Inferior parietal cortex (tissue), 1 donor: ENCODE measurements around the gene MLXIP.
A peak's percentile ranks its signal among the peaks of the same experiment; 100 is the strongest.
"Not testable (repeated sequence)": the region's sequence is repeated elsewhere in the genome, so short reads cannot be mapped to it uniquely, and the experiment has no call there.

Experiments used
- DNase-seq: peaks from one replicate; pipeline ENCODE4 v3.0.0-alpha.2; 2016; ENCODE audit errors: extremely low spot score

The MLXIP gene, protein sequence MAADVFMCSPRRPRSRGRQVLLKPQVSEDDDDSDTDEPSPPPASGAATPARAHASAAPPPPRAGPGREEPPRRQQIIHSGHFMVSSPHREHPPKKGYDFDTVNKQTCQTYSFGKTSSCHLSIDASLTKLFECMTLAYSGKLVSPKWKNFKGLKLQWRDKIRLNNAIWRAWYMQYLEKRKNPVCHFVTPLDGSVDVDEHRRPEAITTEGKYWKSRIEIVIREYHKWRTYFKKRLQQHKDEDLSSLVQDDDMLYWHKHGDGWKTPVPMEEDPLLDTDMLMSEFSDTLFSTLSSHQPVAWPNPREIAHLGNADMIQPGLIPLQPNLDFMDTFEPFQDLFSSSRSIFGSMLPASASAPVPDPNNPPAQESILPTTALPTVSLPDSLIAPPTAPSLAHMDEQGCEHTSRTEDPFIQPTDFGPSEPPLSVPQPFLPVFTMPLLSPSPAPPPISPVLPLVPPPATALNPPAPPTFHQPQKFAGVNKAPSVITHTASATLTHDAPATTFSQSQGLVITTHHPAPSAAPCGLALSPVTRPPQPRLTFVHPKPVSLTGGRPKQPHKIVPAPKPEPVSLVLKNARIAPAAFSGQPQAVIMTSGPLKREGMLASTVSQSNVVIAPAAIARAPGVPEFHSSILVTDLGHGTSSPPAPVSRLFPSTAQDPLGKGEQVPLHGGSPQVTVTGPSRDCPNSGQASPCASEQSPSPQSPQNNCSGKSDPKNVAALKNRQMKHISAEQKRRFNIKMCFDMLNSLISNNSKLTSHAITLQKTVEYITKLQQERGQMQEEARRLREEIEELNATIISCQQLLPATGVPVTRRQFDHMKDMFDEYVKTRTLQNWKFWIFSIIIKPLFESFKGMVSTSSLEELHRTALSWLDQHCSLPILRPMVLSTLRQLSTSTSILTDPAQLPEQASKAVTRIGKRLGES

DNA sequence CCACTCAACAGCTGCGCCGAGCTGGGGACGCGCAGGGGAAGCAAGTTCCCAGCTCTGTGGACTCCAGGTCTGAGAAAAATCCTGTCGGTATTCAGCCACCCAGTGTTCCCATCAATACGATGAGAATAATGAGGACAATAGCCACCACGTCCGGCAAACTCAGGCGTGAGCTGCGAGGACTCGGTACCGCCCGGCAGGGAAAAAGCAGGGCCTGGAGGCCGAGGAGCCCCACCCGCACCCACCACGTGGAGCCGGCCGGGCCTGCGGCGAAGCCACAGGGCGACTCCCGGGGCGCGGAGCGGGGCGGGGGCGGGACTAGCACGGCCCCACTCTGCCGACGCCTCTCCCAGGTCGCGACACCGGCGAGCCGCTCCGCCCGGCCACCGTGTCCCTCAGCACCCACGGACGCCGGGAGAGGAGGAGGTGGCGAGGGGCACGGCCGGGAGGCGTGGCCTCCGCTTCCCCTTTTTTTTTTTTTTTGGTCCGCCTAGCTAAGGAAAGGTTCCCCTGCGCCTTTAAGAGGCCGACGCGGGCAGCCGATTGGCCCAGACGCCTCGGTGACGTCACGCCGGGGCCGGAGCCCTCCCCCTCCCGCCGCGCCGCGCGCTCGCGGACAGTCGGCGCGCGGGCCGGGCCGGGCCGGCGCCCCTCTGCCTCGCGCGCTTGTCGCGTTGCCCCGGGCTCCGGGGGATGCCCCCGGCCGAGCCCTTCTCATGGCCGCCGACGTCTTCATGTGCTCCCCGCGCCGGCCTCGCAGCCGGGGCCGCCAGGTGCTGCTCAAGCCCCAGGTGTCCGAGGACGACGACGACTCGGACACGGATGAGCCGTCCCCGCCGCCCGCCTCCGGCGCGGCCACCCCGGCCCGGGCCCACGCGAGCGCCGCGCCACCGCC, at the start of gene MLXIP:
Gene MLXIP (plus strand): TSS at position 616 of the 892 bp plus-strand sequence. CDS start 98 bp downstream, at position 714.
- peak; percentile 93 for DNase-seq

DNA sequence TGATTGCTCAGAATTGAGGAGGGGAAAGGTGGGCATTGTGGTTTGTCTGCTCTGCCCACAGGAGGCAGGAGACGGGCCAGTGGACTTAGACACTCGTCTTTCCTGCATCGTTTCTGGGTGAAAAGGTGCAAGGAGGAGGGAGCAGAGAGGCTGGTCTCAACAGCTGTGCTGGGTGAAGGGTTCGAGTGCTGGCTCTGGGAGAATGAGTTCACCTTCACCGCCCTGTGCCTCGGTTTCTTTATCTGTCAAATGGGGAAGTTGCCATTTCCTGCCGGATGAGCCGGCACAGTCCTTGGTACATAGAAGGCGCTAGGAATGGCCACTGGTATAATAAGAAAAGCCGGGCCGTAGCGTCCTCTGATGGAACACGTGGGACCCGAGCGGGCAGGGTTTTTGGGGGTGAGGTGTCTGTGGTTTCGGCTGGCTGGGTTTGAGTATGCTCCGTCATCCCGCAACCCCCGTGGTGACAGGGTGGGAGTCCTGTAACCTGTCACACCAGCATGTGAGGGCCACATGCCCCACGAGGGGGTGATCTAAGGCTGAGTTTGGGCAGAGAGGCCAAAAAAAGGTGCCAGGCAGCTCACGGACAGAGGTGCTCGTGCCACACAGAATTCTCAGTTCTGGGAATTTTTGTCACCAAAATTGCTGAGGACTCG, 49.5 kb upstream of the MLXIP start:
- DNase-seq, result no peak

DNA sequence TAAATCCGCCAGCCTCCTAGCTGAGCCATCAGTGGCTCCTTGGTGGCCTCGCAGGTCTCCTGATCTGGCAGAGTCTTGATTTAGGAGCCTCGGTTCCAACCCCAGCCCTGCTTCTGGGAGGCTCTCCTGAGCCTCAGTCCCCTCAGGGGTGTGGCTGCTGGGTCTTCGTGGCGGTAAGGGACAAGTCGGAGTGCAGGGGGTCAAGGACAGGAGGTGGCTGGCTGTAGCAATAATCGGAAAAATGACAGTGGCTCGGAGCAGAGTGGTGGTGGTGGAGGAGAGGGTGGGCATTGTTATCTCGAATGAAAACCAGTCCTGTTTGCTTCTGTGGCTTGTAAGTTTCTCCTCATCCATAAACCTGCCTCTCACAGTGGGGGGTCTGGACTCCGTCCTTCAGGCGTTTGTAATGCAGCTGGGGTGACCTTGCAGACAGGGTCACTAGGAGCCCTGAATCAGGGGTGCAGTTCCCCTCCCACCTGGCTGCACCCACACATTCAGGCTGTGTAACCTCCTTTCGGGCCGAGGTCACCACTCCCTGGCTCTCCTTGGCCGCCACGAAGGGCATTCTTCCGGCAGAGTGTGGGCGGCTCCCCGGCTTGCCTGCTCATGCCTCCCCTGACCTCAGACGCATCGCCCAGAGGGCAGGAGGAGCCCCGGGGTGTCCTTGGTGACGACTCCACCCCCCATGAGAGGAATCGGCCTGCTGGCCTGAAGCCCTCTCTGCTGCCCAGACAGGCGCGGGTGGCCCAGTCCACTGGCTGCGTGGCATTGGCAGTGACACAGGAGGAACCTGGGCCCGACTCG, 48.7 kb upstream of the MLXIP start:
- DNase-seq, result no peak

- no peak for DNase-seq
These were observed 48.0 kb upstream of the MLXIP start for GRCh38 chr12:122030424-122031035.

DNA sequence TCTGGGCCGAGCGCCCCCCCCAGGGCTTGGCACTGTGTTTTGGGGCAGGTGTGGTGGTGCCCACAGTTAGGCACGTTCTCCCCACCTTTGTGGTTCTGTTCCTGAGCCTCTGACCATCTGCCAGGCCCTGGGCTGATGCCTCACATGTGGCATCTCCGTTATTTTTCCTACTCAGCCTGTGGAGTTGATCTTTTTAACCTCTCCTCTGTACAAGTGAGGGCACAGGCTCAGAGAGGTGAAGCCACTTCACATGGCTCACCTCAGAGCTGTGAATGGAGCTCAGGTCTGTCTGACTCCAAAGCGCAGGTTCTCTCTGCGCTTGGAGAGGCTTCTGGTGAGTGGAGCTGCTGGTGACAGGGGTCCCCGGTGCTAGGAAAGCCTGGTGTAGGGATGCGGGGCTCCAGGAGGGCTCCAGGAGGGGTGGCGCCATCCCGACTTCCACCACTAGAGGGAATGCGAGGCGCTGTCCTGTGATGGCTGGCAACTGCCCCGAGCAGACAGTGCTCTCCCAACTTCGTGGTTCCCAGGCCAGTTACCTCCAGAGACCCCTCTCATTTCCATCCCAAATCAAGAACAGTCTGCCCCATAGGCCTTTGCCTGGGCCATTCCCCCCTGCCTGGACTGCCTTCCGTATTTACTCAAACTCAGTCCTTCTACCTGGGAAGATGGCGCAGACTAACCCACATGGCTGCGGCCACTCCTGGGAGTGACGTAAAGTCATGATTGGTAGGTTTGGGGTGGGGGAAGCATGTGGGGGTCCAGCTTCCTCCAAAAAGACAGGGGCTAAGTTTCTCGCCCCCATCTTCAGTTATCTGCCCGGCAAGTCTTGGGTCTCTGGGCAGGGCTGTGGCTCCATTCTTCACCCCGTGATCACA, 47.0 kb upstream of the MLXIP start:
- no peak for DNase-seq

GRCh38 chr12:122032580-122032979, 46.0 kb upstream of the MLXIP start:
- DNase-seq, result no peak

- no peak for DNase-seq
These were observed 43.3 kb upstream of the MLXIP start for GRCh38 chr12:122035292-122035691.

DNA sequence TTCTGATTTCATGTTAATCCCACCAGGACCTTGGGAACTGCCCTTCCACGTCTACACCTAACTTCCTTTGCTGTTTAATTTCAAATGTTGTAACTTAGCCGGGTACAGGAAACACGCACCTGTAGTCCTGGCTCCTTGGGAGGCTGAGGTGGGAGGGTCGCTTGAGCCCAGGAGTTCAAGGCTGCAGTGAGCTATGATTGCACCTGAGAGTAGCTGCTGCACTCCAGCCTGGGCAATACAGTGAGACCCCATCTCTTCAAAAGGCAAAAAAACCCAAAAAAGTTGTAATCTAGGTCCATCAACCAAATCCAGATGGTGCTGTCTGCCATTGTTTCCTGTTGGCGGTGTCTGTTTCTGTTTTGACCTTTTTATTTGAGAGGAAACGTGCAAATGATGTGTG, 42.4 kb upstream of the MLXIP start:
- DNase-seq, result no peak

GRCh38 chr12:122040579-122041386, 37.8 kb upstream of the MLXIP start:
- DNase-seq, result no peak

GRCh38 chr12:122041458-122041857, 37.1 kb upstream of the MLXIP start:
- DNase-seq, result not testable (repeated sequence)

- no peak for DNase-seq
These were observed 35.6 kb upstream of the MLXIP start for GRCh38 chr12:122042910-122043309.

GRCh38 chr12:122043476-122043875, 35.1 kb upstream of the MLXIP start:
- no peak for DNase-seq

DNA sequence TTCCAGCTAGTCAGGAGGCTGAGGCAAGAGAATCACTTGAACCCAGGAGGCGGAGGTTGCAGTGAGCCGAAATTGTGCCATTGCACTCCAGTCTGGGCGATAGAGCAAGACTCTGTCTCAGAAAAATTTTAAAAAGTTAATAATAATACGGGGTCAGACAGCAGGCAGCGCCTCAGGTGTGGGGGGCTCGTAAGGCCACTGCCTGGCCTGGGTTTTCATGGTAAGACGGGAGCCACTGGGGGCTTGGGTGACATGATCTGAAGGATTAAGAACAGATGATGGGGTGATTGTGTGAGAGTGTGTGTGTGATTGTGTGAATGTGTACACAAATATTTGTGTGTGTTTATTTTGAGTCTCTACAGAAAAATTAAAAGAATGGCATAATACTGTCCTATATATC, 33.3 kb upstream of the MLXIP start:
- DNase-seq, result no peak

DNA sequence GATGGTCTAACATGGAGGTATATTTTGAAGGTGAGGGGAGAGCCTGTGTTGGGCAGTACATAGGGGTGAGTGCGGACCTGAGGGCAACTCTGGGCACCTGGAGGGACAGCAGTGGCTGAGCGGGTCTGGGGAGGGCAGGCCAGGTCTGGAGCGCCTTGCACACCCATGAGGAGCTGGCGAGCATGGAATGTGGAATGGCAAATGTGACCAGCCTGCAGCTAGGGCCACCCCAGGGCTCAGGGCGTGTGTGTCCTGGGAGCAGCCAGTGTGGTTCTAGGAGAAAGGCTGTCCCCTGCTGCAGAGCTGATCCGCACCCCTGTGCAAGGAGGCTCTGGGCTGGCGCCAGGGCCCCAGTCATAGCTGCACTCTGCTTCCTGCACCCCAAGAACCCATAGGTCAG, 32.4 kb upstream of the MLXIP start:
- DNase-seq, result no peak

- DNase-seq, result no peak
These were observed 30.4 kb upstream of the MLXIP start for GRCh38 chr12:122048151-122048550.

- DNase-seq, result no peak
These were observed 28.7 kb upstream of the MLXIP start for GRCh38 chr12:122049827-122050226.

- DNase-seq, result no peak
These were observed 27.9 kb upstream of the MLXIP start for GRCh38 chr12:122050706-122051105.
